ENCODE data around the gene GOLGA6L26.
"Not testable (repeated sequence)": the region's sequence is repeated elsewhere in the genome, so short reads cannot be mapped to it uniquely, and the experiment has no call there.

GRCh38 chr15:23371868-23372267, 37.9 kb upstream of the GOLGA6L26 start:
- not testable (repeated sequence) for TF ChIP-seq CTCF (IDR thresholded peaks at IDR 0.05); POLR2AphosphoS5 (IDR thresholded peaks at IDR 0.05; ENCODE audit: insufficient read depth in 1 of 2, low read depth in 1 of 2); POLR2A (IDR thresholded peaks at IDR 0.05)

Data from vagina (tissue), 2 donors.